ENCODE data around the gene DNAAF5.

GRCh38 chr7:761631-762030 lies 35.1 kb downstream of the DNAAF5 start:
- TF ChIP-seq POLR2A (IDR thresholded peaks at IDR 0.05) = no peak
- TF ChIP-seq, protein P1, sequence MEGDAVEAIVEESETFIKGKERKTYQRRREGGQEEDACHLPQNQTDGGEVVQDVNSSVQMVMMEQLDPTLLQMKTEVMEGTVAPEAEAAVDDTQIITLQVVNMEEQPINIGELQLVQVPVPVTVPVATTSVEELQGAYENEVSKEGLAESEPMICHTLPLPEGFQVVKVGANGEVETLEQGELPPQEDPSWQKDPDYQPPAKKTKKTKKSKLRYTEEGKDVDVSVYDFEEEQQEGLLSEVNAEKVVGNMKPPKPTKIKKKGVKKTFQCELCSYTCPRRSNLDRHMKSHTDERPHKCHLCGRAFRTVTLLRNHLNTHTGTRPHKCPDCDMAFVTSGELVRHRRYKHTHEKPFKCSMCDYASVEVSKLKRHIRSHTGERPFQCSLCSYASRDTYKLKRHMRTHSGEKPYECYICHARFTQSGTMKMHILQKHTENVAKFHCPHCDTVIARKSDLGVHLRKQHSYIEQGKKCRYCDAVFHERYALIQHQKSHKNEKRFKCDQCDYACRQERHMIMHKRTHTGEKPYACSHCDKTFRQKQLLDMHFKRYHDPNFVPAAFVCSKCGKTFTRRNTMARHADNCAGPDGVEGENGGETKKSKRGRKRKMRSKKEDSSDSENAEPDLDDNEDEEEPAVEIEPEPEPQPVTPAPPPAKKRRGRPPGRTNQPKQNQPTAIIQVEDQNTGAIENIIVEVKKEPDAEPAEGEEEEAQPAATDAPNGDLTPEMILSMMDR (IDR thresholded peaks at IDR 0.05) = no peak

All from uterus (tissue), 2 donors.